HepG2 (cell line): ENCODE results near the gene LST1. TPM values are rescaled to one million over a fixed set of nuclear protein-coding genes. Genes with fewer than 3 reads are reported as not detected.

Experiments
- ATF3 ChIP-seq: sonication (generic); formaldehyde crosslinking; IDR thresholded peaks from 2 replicates; pipeline ENCODE4 v1.4.0; 2020; ENCODE audit warnings: missing genetic modification reagents
- CCDC6 ChIP-seq: sonication (generic); formaldehyde crosslinking; IDR thresholded peaks from 2 replicates; pipeline ENCODE4 v1.8.1; 2022; ENCODE audit warnings: mild to moderate bottlenecking, missing genetic modification reagents, moderate library complexity
- GABPA ChIP-seq, 2 experiments: IDR thresholded peaks; 2 replicates each; pipeline ENCODE4 v1.6.1; 2011 to 2016; ENCODE audit warnings: low read depth in 2 of 2, low read length in 1 of 2, missing biosample characterization in 1 of 2, missing genetic modification characterization in 1 of 2
- KAT8 ChIP-seq: IDR thresholded peaks from 2 replicates; pipeline ENCODE4 v1.6.1; 2016; ENCODE audit warnings: missing genetic modification reagents, missing compliant biosample characterization
- MED1 ChIP-seq: sonication (generic); formaldehyde crosslinking; IDR thresholded peaks from 2 replicates; pipeline ENCODE4 v1.4.0; 2020; ENCODE audit warnings: missing genetic modification reagents
- MEF2D ChIP-seq: sonication (generic); formaldehyde crosslinking; IDR thresholded peaks from 2 replicates; pipeline ENCODE4 v1.5.1; 2020; ENCODE audit warnings: mild to moderate bottlenecking, missing genetic modification reagents
- NFE2L2 ChIP-seq: fragments of 150-350 bp; IDR thresholded peaks from 2 replicates; pipeline ENCODE4 v1.6.1; 2014; ENCODE audit warnings: low read length
- NFIC ChIP-seq: IDR thresholded peaks from 2 replicates; pipeline ENCODE4 v1.6.1; 2012; ENCODE audit warnings: mild to moderate bottlenecking, low read length, inconsistent platforms
- NPAS2 ChIP-seq: sonication (generic); formaldehyde crosslinking; IDR thresholded peaks from 2 replicates; pipeline ENCODE4 v1.8.0; 2022; ENCODE audit warnings: mild to moderate bottlenecking, missing genetic modification reagents, borderline replicate concordance
- NR1H2 ChIP-seq: sonication (generic); formaldehyde crosslinking; IDR thresholded peaks from 2 replicates; pipeline ENCODE4 v1.8.1; 2022; ENCODE audit warnings: low read depth, missing genetic modification reagents, borderline replicate concordance
- ONECUT2 ChIP-seq: sonication (generic); formaldehyde crosslinking; IDR thresholded peaks from 2 replicates; pipeline ENCODE4 v1.4.0; 2020; ENCODE audit warnings: missing genetic modification reagents
- PLRG1 ChIP-seq: fragments of 450-650 bp; conservative IDR thresholded peaks from 2 replicates; pipeline ENCODE4 v1.6.1; 2016
- REST ChIP-seq, 2 experiments: IDR thresholded peaks; 2 replicates each; pipeline ENCODE4 v1.6.1; 2011 to 2012; ENCODE audit warnings: low read length in 2 of 2, borderline replicate concordance in 1 of 2, low read depth in 1 of 2, mild to moderate bottlenecking in 1 of 2, moderate library complexity in 1 of 2
- ZBTB7B ChIP-seq: sonication (generic); formaldehyde crosslinking; IDR thresholded peaks from 2 replicates; pipeline ENCODE4 v1.4.0; 2020; ENCODE audit warnings: missing genetic modification reagents
- ZMYM3 ChIP-seq: sonication (generic); formaldehyde crosslinking; IDR thresholded peaks from 2 replicates; pipeline ENCODE4 v1.5.1; 2020; ENCODE audit warnings: mild to moderate bottlenecking, missing genetic modification reagents
- ZNF672 ChIP-seq: sonication (generic); formaldehyde crosslinking; IDR thresholded peaks from 2 replicates; pipeline ENCODE4 v1.8.1; 2022; ENCODE audit warnings: missing genetic modification reagents
- ZNF720 ChIP-seq: sonication (generic); formaldehyde crosslinking; IDR thresholded peaks from 2 replicates; pipeline ENCODE4 v1.4.0; 2020; ENCODE audit warnings: missing genetic modification reagents
- ZNF839 ChIP-seq: sonication (generic); formaldehyde crosslinking; IDR thresholded peaks from 2 replicates; pipeline ENCODE4 v1.4.0; 2020; ENCODE audit warnings: missing genetic modification reagents, mild to moderate bottlenecking, borderline replicate concordance
- polyA plus RNA-seq, 8 experiments: library from polyadenylated mRNA; depleted of rRNA in 3 of 8; stranded (reverse) in 7 of 8; unstranded in 1 of 8; fragments of >200 nt; fragmentation: Illumina TruSeq in 4 of 8; extraction: Trizol in 4 of 8; gene quantifications; 2 replicates each; pipeline versions ENCODE4 v1.2.1 to v1.2.3, GENCODE V29; 2011 to 2016; ENCODE audit warnings: low read depth in 4 of 8, missing spikeins in 1 of 8, mixed read lengths in 1 of 8; ENCODE audit not compliant: insufficient read depth in 1 of 8
- total RNA-seq, 5 experiments: library from RNA; depleted of rRNA; stranded (reverse); fragments of >200 nt; fragmentation: Illumina TruSeq; extraction: Trizol; gene quantifications; 2 replicates each; pipeline ENCODE4 v1.2.3, GENCODE V29; 2016; ENCODE audit warnings: low read depth in 1 of 5
- TF ChIP-seq, protein P1 (sequence below): sonication (generic); formaldehyde crosslinking; IDR thresholded peaks from 2 replicates; pipeline ENCODE4 v1.8.0; 2022; ENCODE audit warnings: low read depth, missing genetic modification reagents
- TF ChIP-seq, protein P2 (sequence below): sonication (generic); formaldehyde crosslinking; IDR thresholded peaks from 2 replicates; pipeline ENCODE4 v1.5.1; 2020; ENCODE audit warnings: missing genetic modification reagents, mild to moderate bottlenecking, borderline replicate concordance

The LST1 gene
- total and polyA plus RNA-seq, 2 of the 13 experiments (the other 11 are each of a cell fraction or from before 2014, with no cell fraction given): not detected

DNA sequence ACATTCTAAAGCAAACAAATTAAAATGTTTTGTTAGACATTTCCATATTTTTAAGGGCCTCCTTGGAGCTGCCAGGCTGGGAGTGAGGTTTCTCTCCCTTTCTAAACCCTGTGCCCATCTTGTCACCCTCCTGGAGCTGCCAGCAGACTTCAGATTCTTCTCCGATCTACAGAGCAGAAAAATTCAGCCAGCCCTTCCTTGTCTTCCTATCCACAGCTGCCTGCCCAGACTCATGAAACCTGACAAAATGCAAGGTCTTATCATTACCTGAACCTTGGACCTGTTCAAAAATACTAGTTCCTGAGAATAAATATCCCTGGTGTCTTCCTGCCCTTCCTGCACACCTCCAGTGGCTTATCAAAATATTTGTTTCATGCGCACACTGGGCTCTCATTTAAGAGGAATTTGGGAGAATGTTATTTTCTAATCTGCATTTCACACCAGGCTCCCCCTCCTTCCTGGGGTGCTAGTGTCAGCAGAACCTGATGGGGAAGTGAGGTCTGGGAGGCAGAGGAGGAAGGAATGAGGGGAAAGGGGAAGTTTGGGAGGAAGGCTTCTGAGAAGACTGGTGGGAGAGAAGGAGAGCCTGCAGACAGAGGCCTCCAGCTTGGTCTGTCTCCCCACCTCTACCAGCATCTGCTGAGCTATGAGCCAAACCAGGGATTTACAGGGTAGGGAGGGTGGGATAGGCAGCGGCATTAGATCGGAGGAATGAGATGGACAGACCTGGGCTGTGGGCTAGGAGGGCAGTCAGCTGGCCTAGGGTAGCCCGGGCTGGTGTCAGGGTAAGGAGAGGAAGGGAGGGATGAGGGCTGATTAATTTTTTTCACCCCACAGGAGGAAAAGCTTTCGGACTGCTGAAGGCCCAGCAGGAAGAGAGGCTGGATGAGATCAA, 28.9 kb downstream of the LST1 start, which contains the start of gene AIF1 (continued):
- TF ChIP-seq ZMYM3 (CRISPR knock-in tag) (no peak), ZNF839 (CRISPR knock-in tag) (no peak), NFIC (no peak), MEF2D (CRISPR knock-in tag) (no peak), NFE2L2 (no peak), PLRG1 (no peak), ATF3 (CRISPR knock-in tag) (no peak), ONECUT2 (CRISPR knock-in tag) (no peak), KAT8 (no peak), CCDC6 (CRISPR knock-in tag) (no peak; the same call in 1 of the 2 replicates), ZNF672 (CRISPR knock-in tag) (no peak), ZBTB7B (CRISPR knock-in tag) (no peak), REST (IDR thresholded peaks at IDR 0.05; ENCODE audit: borderline replicate concordance in 1 of 2, low read depth in 1 of 2, low read length in 2 of 2) (no peak), ZNF720 (CRISPR knock-in tag) (no peak), GABPA (IDR thresholded peaks at IDR 0.05; ENCODE audit: low read depth, low read length) (no peak), GABPA (CRISPR knock-in tag; IDR thresholded peaks at IDR 0.05; ENCODE audit: low read depth) (peak; percentile 25; the same call in 1 of the 2 replicates), NPAS2 (no peak), MED1 (CRISPR knock-in tag) (no peak), NR1H2 (CRISPR knock-in tag) (no peak)
- TF ChIP-seq, protein P1, sequence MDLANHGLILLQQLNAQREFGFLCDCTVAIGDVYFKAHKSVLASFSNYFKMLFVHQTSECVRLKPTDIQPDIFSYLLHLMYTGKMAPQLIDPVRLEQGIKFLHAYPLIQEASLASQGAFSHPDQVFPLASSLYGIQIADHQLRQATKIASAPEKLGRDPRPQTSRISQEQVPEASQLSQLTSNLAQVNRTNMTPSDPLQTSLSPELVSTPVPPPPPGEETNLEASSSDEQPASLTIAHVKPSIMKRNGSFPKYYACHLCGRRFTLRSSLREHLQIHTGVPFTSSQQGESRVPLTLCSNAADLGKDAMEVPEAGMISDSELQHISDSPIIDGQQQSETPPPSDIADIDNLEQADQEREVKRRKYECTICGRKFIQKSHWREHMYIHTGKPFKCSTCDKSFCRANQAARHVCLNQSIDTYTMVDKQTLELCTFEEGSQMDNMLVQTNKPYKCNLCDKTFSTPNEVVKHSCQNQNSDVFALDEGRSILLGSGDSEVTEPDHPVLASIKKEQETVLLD (CRISPR knock-in tag): no peak
- TF ChIP-seq, protein P2, sequence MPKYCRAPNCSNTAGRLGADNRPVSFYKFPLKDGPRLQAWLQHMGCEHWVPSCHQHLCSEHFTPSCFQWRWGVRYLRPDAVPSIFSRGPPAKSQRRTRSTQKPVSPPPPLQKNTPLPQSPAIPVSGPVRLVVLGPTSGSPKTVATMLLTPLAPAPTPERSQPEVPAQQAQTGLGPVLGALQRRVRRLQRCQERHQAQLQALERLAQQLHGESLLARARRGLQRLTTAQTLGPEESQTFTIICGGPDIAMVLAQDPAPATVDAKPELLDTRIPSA (CRISPR knock-in tag): no peak
